Mesenchymal stem cell (in vitro differentiated cells and primary cell): Measurements from ENCODE around the gene PDHX.

Experiments used
- DNase-seq: peaks from one replicate; pipeline ENCODE4 v3.0.0-alpha.2; 2013
- H2AFZ ChIP-seq: one replicate; pipeline ENCODE4 v1.6.1; 2013; ENCODE audit warnings: low read depth, mild to moderate bottlenecking, control low read depth, inconsistent platforms, low read length, moderate library complexity
- H2AK5ac ChIP-seq: 2 replicates; pipeline ENCODE4 v1.6.1; 2013; ENCODE audit warnings: low read length, moderate library complexity, mild to moderate bottlenecking, inconsistent platforms; ENCODE audit not compliant: severe bottlenecking
- H2BK120ac ChIP-seq: one replicate; pipeline ENCODE4 v1.6.1; 2013; ENCODE audit warnings: low read depth, mild to moderate bottlenecking, inconsistent platforms, low read length, moderate library complexity
- H2BK12ac ChIP-seq, 2 experiments: one replicate each; pipeline ENCODE4 v1.6.1; 2013; ENCODE audit warnings: inconsistent platforms in 2 of 2, low read length in 2 of 2, mild to moderate bottlenecking in 2 of 2, moderate library complexity in 2 of 2, control low read depth in 1 of 2
- H2BK15ac ChIP-seq: one replicate; pipeline ENCODE4 v1.6.1; 2013; ENCODE audit warnings: mild to moderate bottlenecking, low read depth, inconsistent platforms; ENCODE audit not compliant: poor library complexity, severe bottlenecking
- H2BK5ac ChIP-seq: 2 replicates; pipeline ENCODE4 v1.6.1; 2013; ENCODE audit warnings: low read depth, mild to moderate bottlenecking, low read length, control low read depth, inconsistent platforms; ENCODE audit not compliant: poor library complexity, severe bottlenecking
- H3K14ac ChIP-seq, 2 experiments: one replicate each; pipeline ENCODE4 v1.6.1; 2013; ENCODE audit warnings: inconsistent platforms in 2 of 2, low read length in 2 of 2, control low read depth in 1 of 2, mild to moderate bottlenecking in 1 of 2, moderate library complexity in 1 of 2
- H3K18ac ChIP-seq, 2 experiments: one replicate each; pipeline ENCODE4 v1.6.1; 2013; ENCODE audit warnings: inconsistent platforms in 2 of 2, low read length in 2 of 2, control low read depth in 1 of 2, low read depth in 1 of 2, mild to moderate bottlenecking in 1 of 2
- H3K23ac ChIP-seq, 2 experiments: one replicate each; pipeline ENCODE4 v1.6.1; 2013; ENCODE audit warnings: inconsistent platforms in 2 of 2, low read length in 2 of 2, mild to moderate bottlenecking in 2 of 2, moderate library complexity in 2 of 2, control low read depth in 1 of 2
- H3K27ac ChIP-seq: 2 replicates; pipeline ENCODE4 v1.5.1; 2013; ENCODE audit warnings: mild to moderate bottlenecking, moderate library complexity, low read length, control low read depth, inconsistent platforms; ENCODE audit not compliant: poor library complexity, severe bottlenecking
- H3K27me3 ChIP-seq, 2 experiments: 2 replicates each; pipeline versions ENCODE4 v1.6.1 to v1.7.0; 2013; ENCODE audit warnings: low read length in 2 of 2, mild to moderate bottlenecking in 2 of 2, moderate library complexity in 2 of 2, control low read depth in 1 of 2, inconsistent platforms in 1 of 2; ENCODE audit not compliant: control insufficient read depth in 1 of 2, insufficient read depth in 1 of 2
- H3K36me3 ChIP-seq, 2 experiments: 2 replicates each; pipeline versions ENCODE4 v1.6.1 to v1.7.0; 2013; ENCODE audit warnings: low read length in 2 of 2, control low read depth in 1 of 2, inconsistent platforms in 1 of 2, low read depth in 1 of 2, mild to moderate bottlenecking in 1 of 2; ENCODE audit not compliant: insufficient read depth in 2 of 2, control insufficient read depth in 1 of 2
- H3K4ac ChIP-seq, 2 experiments: one replicate each; pipeline ENCODE4 v1.6.1; 2013; ENCODE audit warnings: inconsistent platforms in 2 of 2, low read length in 2 of 2, mild to moderate bottlenecking in 2 of 2, moderate library complexity in 2 of 2, control low read depth in 1 of 2, low read depth in 1 of 2
- H3K4me1 ChIP-seq: 2 replicates; pipeline ENCODE4 v1.6.1; 2013; ENCODE audit warnings: low read depth, low read length, control low read depth; ENCODE audit not compliant: control insufficient read depth, insufficient read depth
- H3K4me2 ChIP-seq: 2 replicates; pipeline ENCODE4 v1.6.1; 2013; ENCODE audit warnings: low read length, mild to moderate bottlenecking, inconsistent platforms; ENCODE audit not compliant: poor library complexity, severe bottlenecking
- H3K4me3 ChIP-seq, 2 experiments: 2 replicates each; pipeline versions ENCODE4 v1.5.1 to v1.7.0; 2013; ENCODE audit warnings: low read length in 2 of 2, mild to moderate bottlenecking in 2 of 2, control low read depth in 1 of 2, low read depth in 1 of 2; ENCODE audit not compliant: insufficient read depth in 1 of 2
- H3K79me1 ChIP-seq: replicated peaks from 2 replicates; pipeline ENCODE4 v1.6.1; 2013; ENCODE audit warnings: mild to moderate bottlenecking, control low read depth, low read length, inconsistent platforms; ENCODE audit not compliant: poor library complexity, severe bottlenecking
- H3K9ac ChIP-seq: 2 replicates; pipeline ENCODE4 v1.7.0; 2013; ENCODE audit warnings: mild to moderate bottlenecking, low read length, moderate library complexity
- H3K9me3 ChIP-seq: 2 replicates; pipeline ENCODE4 v1.7.0; 2013; ENCODE audit warnings: mild to moderate bottlenecking, low read length; ENCODE audit not compliant: control insufficient read depth
- H4K8ac ChIP-seq: one replicate; pipeline ENCODE4 v1.6.1; 2013; ENCODE audit warnings: inconsistent platforms, mild to moderate bottlenecking, low read length, moderate library complexity
- H4K91ac ChIP-seq: one replicate; pipeline ENCODE4 v1.6.1; 2013; ENCODE audit warnings: mild to moderate bottlenecking, low read length, inconsistent platforms
- WGBS: methylation state at CpG from one replicate; pipeline ENCODE4 v1.1.7; 2013; ENCODE audit warnings: mixed read lengths; 5-methylcytosine and 5-hydroxymethylcytosine counted together

PDHX gene

DNA sequence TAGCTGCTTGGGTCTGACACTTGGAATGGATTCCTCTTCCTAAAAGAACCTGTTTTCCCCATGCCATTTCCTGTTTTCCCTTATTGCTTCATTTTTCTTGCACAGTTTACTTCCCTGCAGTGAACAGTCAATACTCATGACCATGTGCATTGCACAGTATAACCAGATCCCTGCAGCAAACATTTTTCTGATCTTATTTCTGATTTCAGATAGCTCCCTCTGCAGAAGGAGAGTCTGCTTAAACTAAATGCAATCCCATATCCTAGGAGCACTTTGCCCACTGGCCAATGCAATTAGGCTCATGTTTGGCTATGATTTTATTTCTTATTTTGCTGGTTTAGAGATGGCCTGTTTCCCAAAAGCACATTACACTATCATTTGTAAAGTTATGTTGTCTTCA lies 125.8 kb downstream of the PDHX start:
- Histone ChIP-seq H3K4ac (no peak overlapping the region), H2BK12ac (peak overlapping the region in 1 of 2 experiments; percentile 40), H3K79me1 (no peaks in the 10 kb centered on the region), H2AK5ac (no peak overlapping the region), H3K23ac (no peak overlapping the region), H3K9me3 (no peaks in the 10 kb centered on the region), H2BK5ac (no peak overlapping the region), H4K8ac (no peak overlapping the region), H3K27me3 (no peaks in the 10 kb centered on the region), H3K14ac (no peak overlapping the region), H3K4me2 (no peak overlapping the region), H3K36me3 (no peaks in the 10 kb centered on the region), H3K27ac (no peak overlapping the region), H2BK15ac (no peak overlapping the region), H3K4me3 (no peak overlapping the region), H2BK120ac (no peak overlapping the region), H3K4me1 (peaks cover 4% of the 10 kb centered on the region), H3K18ac (no peak overlapping the region), H2AFZ (no peak overlapping the region), H3K9ac (no peak overlapping the region), H4K91ac (no peak overlapping the region)
- DNase-seq, result peak; percentile 22

DNA sequence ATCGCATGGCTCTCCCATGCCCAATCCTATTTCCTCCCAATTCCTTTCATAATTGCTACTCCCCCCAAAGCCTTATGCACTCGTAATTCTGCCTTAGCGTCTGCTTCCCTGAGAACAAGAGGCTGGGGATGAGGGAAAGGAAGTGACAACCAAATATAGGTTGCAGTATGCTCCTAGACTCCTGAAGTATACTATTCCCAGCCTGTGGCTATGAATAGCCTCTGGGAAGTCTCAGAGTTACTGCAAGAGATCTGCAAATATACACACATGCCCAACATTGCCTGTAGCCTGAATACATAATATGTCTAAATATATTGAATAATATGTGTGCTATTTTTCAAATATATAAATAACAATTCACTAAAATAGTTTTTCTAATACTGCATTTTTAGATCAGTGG lies 126.5 kb downstream of the PDHX start:
- Histone ChIP-seq H2BK5ac (no peak overlapping the region), H3K9me3 (no peaks in the 10 kb centered on the region), H3K27me3 (no peaks in the 10 kb centered on the region), H3K4me2 (no peak overlapping the region), H2BK12ac (no peak overlapping the region), H3K36me3 (no peaks in the 10 kb centered on the region), H2AFZ (peak overlapping the region; percentile 2), H3K4me1 (peaks cover 4% of the 10 kb centered on the region), H3K9ac (no peak overlapping the region), H3K27ac (no peak overlapping the region), H3K79me1 (no peaks in the 10 kb centered on the region), H3K4me3 (no peak overlapping the region), H3K23ac (no peak overlapping the region), H3K18ac (no peak overlapping the region), H2BK15ac (no peak overlapping the region), H2AK5ac (no peak overlapping the region), H4K91ac (no peak overlapping the region), H3K14ac (no peak overlapping the region), H4K8ac (no peak overlapping the region), H2BK120ac (no peak overlapping the region), H3K4ac (peak overlapping the region in 1 of 2 experiments; percentile 24)
- WGBS, result 53% methylated on average over 2 of the region's 3 CpGs
- peak; percentile 70 for DNase-seq

DNA sequence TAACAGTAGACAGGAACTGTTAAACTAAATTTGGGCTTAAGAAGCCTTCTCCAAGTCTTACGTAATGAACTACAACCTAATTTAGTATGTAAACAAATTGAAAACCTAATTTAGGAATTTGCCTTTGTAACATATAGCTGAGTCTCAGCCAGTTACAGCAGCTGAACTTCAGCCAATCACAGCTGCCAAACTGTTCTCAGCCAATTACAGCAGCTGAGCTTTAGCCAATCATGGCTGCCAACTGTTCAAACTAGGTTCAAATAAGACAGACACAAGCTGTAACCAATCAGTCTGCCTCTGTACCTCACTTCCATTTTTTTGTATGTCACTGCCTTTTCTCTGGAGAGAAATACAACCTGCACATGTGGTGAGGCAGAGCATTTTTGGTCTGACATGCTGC lies 127.5 kb downstream of the PDHX start:
- H3K27ac ChIP-seq, result no peak overlapping the region

DNA sequence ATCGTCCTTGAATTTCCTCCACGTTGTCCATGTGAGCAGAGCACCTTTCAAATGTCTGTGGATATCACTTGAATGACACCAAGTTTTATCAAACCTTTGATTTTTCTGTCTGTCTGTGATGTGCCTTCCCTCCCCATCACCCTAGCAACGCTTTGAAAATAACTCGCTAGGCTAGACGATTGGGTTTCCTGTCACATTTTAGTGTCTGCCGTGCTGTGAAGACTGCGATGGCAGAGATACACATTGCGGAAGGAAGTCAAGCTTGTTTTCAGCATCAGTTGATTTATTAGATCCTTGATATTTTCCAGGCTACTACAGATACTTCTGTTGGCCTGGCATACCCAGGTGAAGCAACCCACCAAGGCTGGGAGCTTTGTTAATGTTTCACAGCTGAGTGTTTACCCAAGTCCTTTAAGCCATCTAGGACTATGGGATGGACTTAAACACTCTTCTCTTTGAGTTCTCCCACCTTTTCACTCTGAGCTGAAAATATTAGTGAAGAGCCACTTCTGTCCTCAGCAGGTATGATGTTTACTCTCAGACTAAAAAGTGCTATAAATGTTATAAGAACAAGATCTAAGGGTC lies 128.9 kb downstream of the PDHX start:
- Histone ChIP-seq H3K27me3 (no peaks in the 10 kb centered on the region), H2BK12ac (peak overlapping the region; percentile 4 to 14), H3K23ac (no peak overlapping the region), H2BK5ac (no peak overlapping the region), H3K9me3 (no peaks in the 10 kb centered on the region), H3K14ac (no peak overlapping the region), H2AK5ac (no peak overlapping the region), H3K4me2 (no peak overlapping the region), H3K36me3 (no peaks in the 10 kb centered on the region), H2AFZ (no peak overlapping the region), H3K4me1 (peaks cover 4% of the 10 kb centered on the region), H3K4me3 (no peak overlapping the region), H2BK15ac (no peak overlapping the region), H3K79me1 (no peaks in the 10 kb centered on the region), H3K4ac (no peak overlapping the region), H4K8ac (peak overlapping the region; percentile 76), H3K18ac (peak overlapping the region; percentile 18 to 26), H4K91ac (no peak overlapping the region), H2BK120ac (no peak overlapping the region), H3K9ac (no peak overlapping the region), H3K27ac (no peak overlapping the region)
- 51% methylated on average over 8 of the region's 8 CpGs for WGBS
- peak; percentile 44 for DNase-seq

More for the DNA sequence above, 127.5 kb downstream of the PDHX start:
- DNase-seq, result peak; percentile 21
- no peaks in the 10 kb centered on the region for H3K36me3 ChIP-seq
- whole genome bisulfite sequencing, result 100% methylated on average over 1 of the region's 1 CpG
- no peak overlapping the region for H4K91ac ChIP-seq
- H3K9ac ChIP-seq, result no peak overlapping the region
- H2BK5ac ChIP-seq, result no peak overlapping the region
- peak overlapping the region; percentile 38 to 75 for H2BK12ac ChIP-seq
- H3K27me3 ChIP-seq, result no peaks in the 10 kb centered on the region
- peaks cover 4% of the 10 kb centered on the region for H3K4me1 ChIP-seq
- H3K4me2 ChIP-seq, result no peak overlapping the region
- H2AFZ ChIP-seq, result no peak overlapping the region
- no peaks in the 10 kb centered on the region for H3K9me3 ChIP-seq
- H3K79me1 ChIP-seq, result no peaks in the 10 kb centered on the region
- peak overlapping the region; percentile 18 to 66 for H3K18ac ChIP-seq
- H3K4ac ChIP-seq, result no peak overlapping the region
- no peak overlapping the region for H2AK5ac ChIP-seq
- no peak overlapping the region for H3K14ac ChIP-seq
- no peak overlapping the region for H4K8ac ChIP-seq
- no peak overlapping the region for H2BK120ac ChIP-seq
- H3K4me3 ChIP-seq, result no peak overlapping the region
- H3K23ac ChIP-seq, result no peak overlapping the region
- no peak overlapping the region for H2BK15ac ChIP-seq
